PC-3 (cell line): ENCODE measurements around the gene CFAP299. TPM values are rescaled to one million over a fixed set of nuclear protein-coding genes. Genes with fewer than 3 reads are reported as not detected.

Source experiments
- ATAC-seq: fragments of 200-7000 bp; cut with Tn5 transposase; 2 replicates; pipeline ENCODE4 v1.9.1; 2020; ENCODE audit warnings: mild to moderate bottlenecking, moderate library complexity
- BruUV-seq: library from RNA; stranded (reverse); fragments of 400-500 nt; replicated peaks from 2 replicates; lab custom pipeline; 2021; lab: Mats Ljungman, UMichigan
- CTCF ChIA-PET: fragments of 300-600 bp; sonication (Branson Sonifier 250); formaldehyde crosslinking; loops from one replicate; lab custom pipeline; 2022; ENCODE audit warnings: antibody characterized with exemption; lab: Charles Lee
- POLR2A ChIA-PET: fragments of 300-600 bp; sonication (Branson Sonifier 250); formaldehyde crosslinking; loops from one replicate; lab custom pipeline; 2022; ENCODE audit warnings: antibody characterized with exemption; ENCODE audit not compliant: unreplicated experiment; lab: Charles Lee
- DNase-seq: peaks from one replicate; pipeline ENCODE4 v3.0.0-alpha.2; 2015
- H2AFZ ChIP-seq: fragments of 300-600 bp; sonication (generic); 2 replicates; pipeline ENCODE4 v1.6.0; 2016; ENCODE audit warnings: antibody characterized with exemption, low read length
- H3F3A ChIP-seq: fragments of 300-600 bp; sonication (generic); one replicate; pipeline ENCODE4 v1.6.0; 2017; ENCODE audit warnings: antibody characterized with exemption, low read length, control low read depth, mild to moderate bottlenecking; ENCODE audit not compliant: unreplicated experiment
- H3K27ac ChIP-seq: fragments of 300-600 bp; sonication (generic); 2 replicates; pipeline ENCODE4 v1.5.1; 2016; ENCODE audit warnings: mild to moderate bottlenecking, low read length
- H3K27me3 ChIP-seq: fragments of 300-600 bp; sonication (generic); 2 replicates; pipeline ENCODE4 v1.6.1; 2016; ENCODE audit warnings: low read length, mixed read lengths
- H3K36me3 ChIP-seq: fragments of 300-600 bp; sonication (generic); 2 replicates; pipeline ENCODE4 v1.6.1; 2016; ENCODE audit warnings: low read depth, mixed run types, low read length, mixed read lengths
- H3K4me1 ChIP-seq: fragments of 300-600 bp; sonication (generic); 2 replicates; pipeline ENCODE4 v1.5.1; 2016; ENCODE audit warnings: low read length; ENCODE audit not compliant: insufficient read depth
- H3K4me2 ChIP-seq: fragments of 300-600 bp; sonication (generic); 2 replicates; pipeline ENCODE4 v1.6.0; 2016; ENCODE audit warnings: low read length
- H3K4me3 ChIP-seq: fragments of 300-600 bp; sonication (generic); 2 replicates; pipeline ENCODE4 v1.5.1; 2016; ENCODE audit warnings: mild to moderate bottlenecking, low read length, mixed read lengths
- H3K79me2 ChIP-seq: fragments of 300-600 bp; sonication (generic); 2 replicates; pipeline ENCODE4 v1.6.1; 2017; ENCODE audit warnings: low read length, mixed read lengths
- H3K9ac ChIP-seq: fragments of 300-600 bp; sonication (generic); 2 replicates; pipeline ENCODE4 v1.6.0; 2016; ENCODE audit warnings: mild to moderate bottlenecking, low read length
- H3K9me2 ChIP-seq: fragments of 300-600 bp; sonication (generic); replicated peaks from 2 replicates; pipeline ENCODE4 v1.6.1; 2016; ENCODE audit warnings: mixed run types, low read length, mixed read lengths
- H3K9me3 ChIP-seq: fragments of 300-600 bp; sonication (generic); 2 replicates; pipeline ENCODE4 v1.6.1; 2016; ENCODE audit warnings: low read length, mixed read lengths
- H4K20me1 ChIP-seq: fragments of 300-600 bp; sonication (generic); 2 replicates; pipeline ENCODE4 v1.6.1; 2016; ENCODE audit warnings: low read length, mixed read lengths
- EZH2 ChIP-seq: fragments of 300-600 bp; sonication (generic); IDR thresholded peaks from one replicate; pipeline ENCODE4 v1.6.1; 2017; ENCODE audit warnings: antibody characterized with exemption, mild to moderate bottlenecking, low read length; ENCODE audit not compliant: unreplicated experiment
- EZH2phosphoT487 ChIP-seq: fragments of 300-600 bp; sonication (generic); IDR thresholded peaks from 2 replicates; pipeline ENCODE4 v1.6.1; 2018; ENCODE audit warnings: mild to moderate bottlenecking, antibody characterized with exemption, low read length, borderline replicate concordance
- intact Hi-C: fragments of 100-400 bp; cut with micrococcal nuclease; formaldehyde crosslinking; loops from 2 replicates; pipeline ENCODE4 v1.9.0; 2023
- total RNA-seq: library from RNA; depleted of rRNA; stranded (reverse); fragments of >200 nt; gene quantifications from 2 replicates; pipeline ENCODE4 v1.2.3, GENCODE V29; 2014
- TF ChIP-seq, protein P1 (sequence below): fragments of 300-600 bp; sonication (generic); conservative IDR thresholded peaks from 2 replicates; pipeline ENCODE4 v1.5.1; 2017; ENCODE audit warnings: antibody characterized with exemption, low read depth, mild to moderate bottlenecking, low read length

Gene CFAP299
- total RNA-seq, 1 experiment from 2014 or later, result not detected

DNA sequence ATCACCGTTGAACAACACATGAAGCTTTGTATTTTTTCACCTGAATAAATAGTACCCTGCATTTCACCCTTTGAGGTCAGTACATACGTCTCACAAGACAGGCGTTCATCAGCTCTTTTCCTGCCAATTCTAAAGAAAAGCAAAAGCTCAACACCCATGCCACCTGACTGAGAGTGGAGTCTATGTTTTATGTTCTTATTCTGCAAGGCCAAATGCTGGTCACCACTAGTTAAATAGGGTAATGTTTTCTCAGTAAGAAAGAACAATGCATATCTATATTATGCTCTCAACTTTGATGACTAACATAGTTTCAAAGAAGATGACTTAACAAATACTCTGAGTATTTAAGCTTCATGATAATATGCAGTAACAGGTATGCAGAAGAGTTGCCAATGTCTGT, 358.6 kb downstream of the CFAP299 start:
- H2AFZ ChIP-seq, result no peak overlapping the region
- no peaks in the 10 kb centered on the region for H3F3A ChIP-seq
- intact Hi-C loops, result no loop called here
- ChIA-PET POLR2A (no interaction called here), CTCF (no interaction called here)
- ATAC-seq, result peak; percentile 87
- DNase-seq, result peak; percentile 57
- TF ChIP-seq EZH2phosphoT487 (no peak), EZH2 (no peak)
- TF ChIP-seq, protein P1, sequence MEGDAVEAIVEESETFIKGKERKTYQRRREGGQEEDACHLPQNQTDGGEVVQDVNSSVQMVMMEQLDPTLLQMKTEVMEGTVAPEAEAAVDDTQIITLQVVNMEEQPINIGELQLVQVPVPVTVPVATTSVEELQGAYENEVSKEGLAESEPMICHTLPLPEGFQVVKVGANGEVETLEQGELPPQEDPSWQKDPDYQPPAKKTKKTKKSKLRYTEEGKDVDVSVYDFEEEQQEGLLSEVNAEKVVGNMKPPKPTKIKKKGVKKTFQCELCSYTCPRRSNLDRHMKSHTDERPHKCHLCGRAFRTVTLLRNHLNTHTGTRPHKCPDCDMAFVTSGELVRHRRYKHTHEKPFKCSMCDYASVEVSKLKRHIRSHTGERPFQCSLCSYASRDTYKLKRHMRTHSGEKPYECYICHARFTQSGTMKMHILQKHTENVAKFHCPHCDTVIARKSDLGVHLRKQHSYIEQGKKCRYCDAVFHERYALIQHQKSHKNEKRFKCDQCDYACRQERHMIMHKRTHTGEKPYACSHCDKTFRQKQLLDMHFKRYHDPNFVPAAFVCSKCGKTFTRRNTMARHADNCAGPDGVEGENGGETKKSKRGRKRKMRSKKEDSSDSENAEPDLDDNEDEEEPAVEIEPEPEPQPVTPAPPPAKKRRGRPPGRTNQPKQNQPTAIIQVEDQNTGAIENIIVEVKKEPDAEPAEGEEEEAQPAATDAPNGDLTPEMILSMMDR, result no peak
- H3K27ac ChIP-seq, result 0 out of 2 replicates have a peak overlapping the region, but pooled peaks have one; percentile 1
- H3K9me2 ChIP-seq, result no peaks in the 10 kb centered on the region
- no peaks in the 10 kb centered on the region for H3K9me3 ChIP-seq
- no peaks in the 10 kb centered on the region for H4K20me1 ChIP-seq
- no peak overlapping the region for H3K9ac ChIP-seq
- peaks cover 5% of the 10 kb centered on the region; the same call in 1 of the 2 replicates for H3K4me1 ChIP-seq
- BruUV-seq, result no TSS peak
- H3K27me3 ChIP-seq, result no peaks in the 10 kb centered on the region
- H3K4me3 ChIP-seq, result no peak overlapping the region
- H3K36me3 ChIP-seq, result no peaks in the 10 kb centered on the region
- H3K79me2 ChIP-seq, result no peaks in the 10 kb centered on the region
- H3K4me2 ChIP-seq, result no peak overlapping the region; the same call in 1 of the 2 replicates

DNA sequence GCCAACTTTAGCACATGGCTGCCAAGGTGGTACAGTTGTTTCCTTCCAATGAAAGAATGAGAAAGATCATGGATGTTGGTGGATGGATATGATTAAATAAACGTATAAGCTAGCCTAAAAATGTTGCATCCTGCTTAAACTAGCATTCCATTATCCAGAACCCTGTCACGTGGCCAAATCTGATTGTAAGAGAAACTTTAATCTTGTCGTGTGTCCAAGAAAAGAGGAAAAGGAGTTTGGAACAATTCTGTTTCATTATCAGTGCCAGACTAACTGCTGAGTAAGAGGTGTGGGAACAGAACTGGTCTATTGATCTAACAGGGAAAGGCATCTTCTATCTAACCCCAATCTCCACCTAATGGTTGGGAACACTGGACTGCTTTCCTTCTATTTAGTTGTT, 369.8 kb downstream of the CFAP299 start:
- no TSS peak for BruUV-seq
- CTCF ChIA-PET, result no interaction called here

More for the DNA sequence above, 369.8 kb downstream of the CFAP299 start:
- Histone ChIP-seq H3K4me1 (peaks cover 6% of the 10 kb centered on the region), H3K4me2 (no peak overlapping the region), H3K79me2 (no peaks in the 10 kb centered on the region), H3K9me3 (no peaks in the 10 kb centered on the region), H4K20me1 (no peaks in the 10 kb centered on the region), H3K27me3 (no peaks in the 10 kb centered on the region), H3K36me3 (no peaks in the 10 kb centered on the region), H3K9ac (no peak overlapping the region), H3K27ac (no peak overlapping the region), H3K9me2 (no peaks in the 10 kb centered on the region), H2AFZ (no peak overlapping the region), H3F3A (no peaks in the 10 kb centered on the region), H3K4me3 (no peak overlapping the region)
- intact Hi-C loops, result no loop called here
- no peak for DNase-seq
- ATAC-seq, result no peak
- no peak for TF ChIP-seq EZH2
- TF ChIP-seq, protein P1, result no peak
- TF ChIP-seq EZH2phosphoT487, result no peak
- POLR2A ChIA-PET, result no interaction called here
